GM19099 (cell line): ENCODE results near the gene HTR4.

Source experiments
- POLR2A ChIP-seq: IDR thresholded peaks from 3 replicates; pipeline ENCODE4 v1.6.1; 2011; ENCODE audit warnings: low read depth; ENCODE audit not compliant: insufficient read length; ENCODE audit errors: extremely low read depth

HTR4 gene

GRCh38 chr5:148682058-148683026 lies 28.0 kb upstream of the HTR4 start:
- TF ChIP-seq POLR2A, result no peak

- no peak for TF ChIP-seq POLR2A
Observed at GRCh38 chr5:148681157-148682057, 27.1 kb upstream of the HTR4 start.

DNA sequence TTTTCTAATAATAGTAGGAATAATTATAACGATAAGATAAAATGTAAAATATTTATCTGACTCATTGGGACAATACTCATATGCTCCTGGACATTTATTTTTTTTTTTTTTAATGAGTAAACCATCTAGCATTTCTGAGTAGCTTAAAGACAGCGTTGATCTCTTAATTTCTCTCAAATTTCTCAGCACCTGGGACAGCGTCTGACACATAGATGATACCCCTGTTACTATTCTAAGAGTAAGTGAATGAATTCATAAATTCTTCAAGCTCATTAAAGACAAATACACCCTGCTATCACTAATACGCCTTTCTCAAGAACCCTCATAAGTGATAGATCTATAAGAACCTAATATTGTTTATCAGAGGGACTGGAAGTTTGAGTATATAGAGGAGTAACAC lies 12.0 kb upstream of the HTR4 start:
- no peak for TF ChIP-seq POLR2A

DNA sequence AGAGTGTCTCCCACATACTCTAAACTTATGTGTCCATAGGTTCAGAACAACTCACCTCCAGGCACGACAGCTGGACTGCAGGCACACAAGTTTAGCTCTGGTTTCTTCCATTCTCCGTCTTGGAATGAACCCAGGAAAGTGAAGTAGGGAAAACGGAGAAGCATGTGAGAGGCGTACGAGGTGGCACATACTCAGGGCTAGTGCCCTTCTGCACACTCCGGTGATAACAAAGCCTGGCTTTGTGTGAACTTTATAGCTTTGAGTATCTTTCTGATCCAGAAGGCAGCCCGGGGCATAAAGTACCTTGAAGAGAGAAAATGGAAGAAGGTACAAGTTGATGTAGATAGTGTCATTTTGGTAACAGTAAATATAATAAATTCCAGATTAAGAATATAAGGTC lies 11.1 kb upstream of the HTR4 start:
- no peak for TF ChIP-seq POLR2A

DNA sequence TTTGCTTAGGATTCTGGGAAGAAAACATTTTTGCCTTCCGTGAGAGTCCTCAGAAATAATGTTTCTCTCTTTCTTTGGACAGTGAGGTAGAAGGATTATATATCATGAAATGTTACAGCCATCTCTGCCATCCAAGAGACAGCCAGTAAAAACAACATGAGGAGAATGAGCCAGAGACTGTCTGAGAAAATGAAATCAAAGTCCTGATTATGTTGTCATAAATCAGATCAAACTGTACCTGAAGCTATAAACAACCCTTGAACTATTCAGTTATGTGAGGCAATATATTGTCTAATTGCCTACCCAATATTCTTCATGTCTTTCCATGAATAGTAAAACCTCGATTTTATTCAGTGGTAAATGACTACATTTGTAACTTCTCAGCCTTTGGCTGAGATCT lies 9.2 kb upstream of the HTR4 start:
- TF ChIP-seq POLR2A, result no peak

DNA sequence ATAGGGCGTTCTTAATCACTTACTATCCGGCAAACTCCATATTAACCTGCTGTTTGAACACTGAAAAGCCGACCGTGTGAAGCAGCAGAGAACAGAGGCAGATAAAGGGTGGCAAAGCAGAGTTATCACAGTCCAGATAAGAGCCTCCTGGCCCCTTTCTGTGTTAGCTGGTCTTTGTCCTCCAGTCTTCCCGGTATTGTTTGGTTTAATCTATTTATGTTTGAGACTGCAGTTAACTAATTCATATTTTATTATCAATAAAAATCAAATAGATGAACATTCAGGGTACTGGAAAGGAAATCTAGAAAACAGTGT lies 6.0 kb upstream of the HTR4 start:
- TF ChIP-seq POLR2A, result no peak

GRCh38 chr5:148659641-148660345 lies 5.5 kb upstream of the HTR4 start:
- TF ChIP-seq POLR2A, result no peak

GRCh38 chr5:148653291-148653835 lies 964 bp downstream of the HTR4 start:
- no peak for TF ChIP-seq POLR2A

GRCh38 chr5:148651528-148651927 lies 2.8 kb downstream of the HTR4 start:
- no peak for TF ChIP-seq POLR2A

DNA sequence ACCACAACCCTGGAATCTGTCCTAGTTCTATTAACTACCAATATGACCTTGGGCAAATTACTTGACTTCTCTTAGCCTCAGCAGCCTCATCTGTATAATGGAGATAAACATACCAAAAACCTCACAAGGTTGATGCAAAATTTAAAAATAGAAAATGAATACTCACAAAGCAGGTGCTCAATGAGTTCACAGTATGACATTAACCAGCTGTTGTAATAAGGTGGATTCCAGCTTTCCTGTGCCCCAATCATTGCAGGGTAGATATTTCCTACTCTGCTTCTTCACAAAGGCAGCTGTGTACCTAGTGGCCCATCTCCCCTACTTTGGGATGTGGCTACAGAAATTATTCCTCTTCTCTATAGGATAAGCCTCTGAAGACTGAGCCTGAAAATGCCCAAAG lies 8.8 kb downstream of the HTR4 start:
- no peak for TF ChIP-seq POLR2A

DNA sequence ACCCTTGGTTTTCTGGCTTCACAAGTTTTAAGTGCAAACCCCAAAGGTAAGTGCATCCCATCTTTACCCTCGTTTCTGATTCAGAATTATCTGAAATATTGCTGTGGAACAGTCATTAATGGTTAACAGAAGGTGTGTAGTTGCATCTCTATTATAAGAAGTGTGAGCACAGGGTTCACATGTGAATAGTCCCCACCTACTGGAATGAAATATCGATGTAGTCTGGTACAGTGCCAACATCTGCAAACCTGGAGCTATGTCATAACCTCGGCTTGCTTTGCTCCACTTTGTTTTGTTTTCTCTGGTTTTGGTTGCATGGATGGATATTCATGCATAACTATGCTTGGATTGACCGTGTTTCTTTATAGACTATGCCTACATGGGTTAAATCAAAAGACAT lies 12.6 kb downstream of the HTR4 start:
- TF ChIP-seq POLR2A, result no peak

- TF ChIP-seq POLR2A, result no peak
Observed at GRCh38 chr5:148640471-148640870, 13.9 kb downstream of the HTR4 start.

GRCh38 chr5:148639081-148639480 lies 15.2 kb downstream of the HTR4 start:
- TF ChIP-seq POLR2A, result no peak

GRCh38 chr5:148636353-148636752 lies 18.0 kb downstream of the HTR4 start:
- TF ChIP-seq POLR2A, result no peak
